H1 (cell line): Measurements from ENCODE around the gene MSN. TPM values are rescaled to one million over a fixed set of nuclear protein-coding genes. Genes with fewer than 3 reads are reported as not detected.
"Not testable (repeated sequence)": the region's sequence is repeated elsewhere in the genome, so short reads cannot be mapped to it uniquely, and the experiment has no call there.

Experiments used
- CTCF ChIA-PET: fragments of 300-600 bp; sonication (Branson Sonifier 250); formaldehyde crosslinking; loops from one replicate; lab custom pipeline; 2021; ENCODE audit not compliant: partially characterized antibody; lab: Charles Lee
- POLR2A ChIA-PET: fragments of 300-600 bp; sonication (Branson Sonifier 250); formaldehyde crosslinking; loops from one replicate; lab custom pipeline; 2021; ENCODE audit warnings: inconsistent platforms; ENCODE audit not compliant: partially characterized antibody; lab: Charles Lee
- DNase-seq, 2 experiments: peaks; one replicate each; pipeline versions ENCODE4 v3.0.0 to v3.0.0-alpha.2; 2010 to 2022; ENCODE audit warnings: low spot score in 2 of 2, low read depth in 1 of 2, mixed read lengths in 1 of 2
- FAIRE-seq: peaks from 2 replicates; lab custom pipeline; 2011; peaks lifted over from hg19 to GRCh38; lab: Jason Lieb, UNC
- H2AFZ ChIP-seq: 2 replicates; pipeline ENCODE4 v1.8.1; 2012; ENCODE audit warnings: low read length, inconsistent platforms
- H2AK5ac ChIP-seq: 2 replicates; pipeline ENCODE4 v1.6.1; 2013; ENCODE audit warnings: low read depth, low read length
- H2BK120ac ChIP-seq: replicated peaks from 2 replicates; pipeline ENCODE3; 2013; ENCODE audit warnings: low read depth, low read length, inconsistent platforms
- H2BK12ac ChIP-seq: 2 replicates; pipeline ENCODE4 v1.6.1; 2013; ENCODE audit warnings: low read depth, low read length
- H2BK15ac ChIP-seq: 2 replicates; pipeline ENCODE4 v1.6.1; 2013; ENCODE audit warnings: low read length
- H2BK20ac ChIP-seq: 2 replicates; pipeline ENCODE4 v1.6.1; 2013; ENCODE audit warnings: low read length
- H2BK5ac ChIP-seq: 2 replicates; pipeline ENCODE4 v1.6.1; 2013; ENCODE audit warnings: low read depth, low read length
- H3K14ac ChIP-seq: 2 replicates; pipeline ENCODE4 v1.6.1; 2013; ENCODE audit warnings: inconsistent platforms; ENCODE audit not compliant: insufficient read length
- H3K18ac ChIP-seq: 2 replicates; pipeline ENCODE4 v1.6.1; 2013; ENCODE audit warnings: low read length; ENCODE audit errors: extremely low read depth
- H3K23ac ChIP-seq: 2 replicates; pipeline ENCODE4 v1.6.1; 2013; ENCODE audit warnings: inconsistent platforms; ENCODE audit not compliant: insufficient read length
- H3K23me2 ChIP-seq: 2 replicates; pipeline ENCODE4 v1.6.1; 2013; ENCODE audit warnings: low read depth, low read length
- H3K27ac ChIP-seq: 2 replicates; pipeline ENCODE4 v1.6.1; 2011; ENCODE audit warnings: low read depth, low read length, inconsistent platforms
- H3K27me3 ChIP-seq, 4 experiments: replicated peaks in 1 of 4; 1 replicate in 1 of 4; 2 replicates in 3 of 4; pipeline versions ENCODE4 v1.6.1 to v1.8.1; 2011 to 2013; ENCODE audit warnings: low read length in 3 of 4, mild to moderate bottlenecking in 3 of 4, inconsistent platforms in 2 of 4, mixed read lengths in 2 of 4, moderate library complexity in 1 of 4; ENCODE audit not compliant: control insufficient read depth in 3 of 4, insufficient read depth in 3 of 4; ENCODE audit errors: extremely low read depth in 1 of 4
- H3K36me3 ChIP-seq, 4 experiments: 2 replicates each; pipeline versions ENCODE4 v1.6.1 to v1.8.1; 2011 to 2013; ENCODE audit warnings: mild to moderate bottlenecking in 4 of 4, low read length in 3 of 4, moderate library complexity in 2 of 4, control low read depth in 1 of 4, inconsistent platforms in 1 of 4; ENCODE audit not compliant: insufficient read depth in 4 of 4, control insufficient read depth in 2 of 4
- H3K4ac ChIP-seq: replicated peaks from 2 replicates; pipeline ENCODE3; 2013; ENCODE audit warnings: low read length, low read depth, mixed read lengths, inconsistent platforms; ENCODE audit not compliant: insufficient read length
- H3K4me1 ChIP-seq, 4 experiments: replicated peaks in 1 of 4; 1 replicate in 1 of 4; 2 replicates in 3 of 4; pipeline versions ENCODE4 v1.6.1 to v1.8.1; 2011 to 2013; ENCODE audit warnings: low read length in 3 of 4, inconsistent platforms in 2 of 4, mixed read lengths in 1 of 4; ENCODE audit not compliant: insufficient read depth in 4 of 4, control insufficient read depth in 3 of 4
- H3K4me2 ChIP-seq, 2 experiments: 2 replicates each; pipeline versions ENCODE4 v1.6.1 to v1.8.1; 2011 to 2013; ENCODE audit warnings: low read depth in 2 of 2, low read length in 2 of 2, control low read depth in 1 of 2, inconsistent platforms in 1 of 2, mild to moderate bottlenecking in 1 of 2; ENCODE audit not compliant: insufficient read depth in 1 of 2
- H3K4me3 ChIP-seq, 4 experiments: fragments of 200-600, 300-600 bp in 1 of 4; sonication (generic), shearing (Covaris generic), sonication (Bioruptor Twin) in 1 of 4; 2 replicates each; pipeline versions ENCODE4 v1.5.1 to v1.8.1; 2011 to 2016; ENCODE audit warnings: low read length in 4 of 4, low read depth in 3 of 4, control low read depth in 2 of 4, inconsistent platforms in 2 of 4, mild to moderate bottlenecking in 2 of 4, mixed read lengths in 1 of 4, moderate library complexity in 1 of 4; ENCODE audit not compliant: insufficient read depth in 2 of 4; ENCODE audit errors: extremely low read depth in 1 of 4
- H3K56ac ChIP-seq: replicated peaks from 2 replicates; pipeline ENCODE3; 2013; ENCODE audit warnings: low read depth, mild to moderate bottlenecking, mixed read lengths, low read length, inconsistent platforms; ENCODE audit not compliant: insufficient read length
- H3K79me1 ChIP-seq: 2 replicates; pipeline ENCODE4 v1.6.1; 2013; ENCODE audit warnings: low read depth, low read length, control low read depth
- H3K79me2 ChIP-seq, 2 experiments: 2 replicates each; pipeline versions ENCODE4 v1.6.1 to v1.8.1; 2012 to 2013; ENCODE audit warnings: low read length in 2 of 2, mild to moderate bottlenecking in 2 of 2, inconsistent platforms in 1 of 2; ENCODE audit not compliant: insufficient read depth in 2 of 2, control insufficient read depth in 1 of 2
- H3K9ac ChIP-seq, 4 experiments: replicated peaks in 1 of 4; 1 replicate in 1 of 4; 2 replicates in 3 of 4; pipeline versions ENCODE4 v1.6.1 to v1.8.1; 2011 to 2013; ENCODE audit warnings: low read depth in 3 of 4, low read length in 3 of 4, control low read depth in 2 of 4, mild to moderate bottlenecking in 2 of 4, moderate library complexity in 2 of 4, inconsistent platforms in 1 of 4; ENCODE audit errors: extremely low read depth in 1 of 4
- H3K9me3 ChIP-seq, 2 experiments: 2 replicates each; pipeline versions ENCODE4 v1.6.1 to v1.8.1; 2012 to 2013; ENCODE audit warnings: mild to moderate bottlenecking in 2 of 2, moderate library complexity in 2 of 2, control low read depth in 1 of 2, inconsistent platforms in 1 of 2, low read depth in 1 of 2, low read length in 1 of 2, mixed read lengths in 1 of 2; ENCODE audit not compliant: insufficient read depth in 2 of 2
- H4K20me1 ChIP-seq, 2 experiments: replicated peaks in 1 of 2; 2 replicates each; pipeline versions ENCODE3 to v1.8.1; 2011 to 2013; ENCODE audit warnings: inconsistent platforms in 2 of 2, low read length in 2 of 2, mild to moderate bottlenecking in 1 of 2; ENCODE audit not compliant: insufficient read depth in 2 of 2, control insufficient read depth in 1 of 2
- H4K5ac ChIP-seq: 2 replicates; pipeline ENCODE4 v1.6.1; 2013; ENCODE audit warnings: low read length, low read depth, mixed read lengths, inconsistent platforms; ENCODE audit not compliant: insufficient read length
- H4K8ac ChIP-seq: 2 replicates; pipeline ENCODE4 v1.8.0; 2013; ENCODE audit warnings: mild to moderate bottlenecking, moderate library complexity, low read length, inconsistent platforms; ENCODE audit not compliant: insufficient read depth; ENCODE audit errors: extremely low read depth
- H4K91ac ChIP-seq: replicated peaks from 2 replicates; pipeline ENCODE3; 2013; ENCODE audit warnings: low read length, mixed read lengths, inconsistent platforms; ENCODE audit not compliant: insufficient read length
- WGBS, 2 experiments: shearing (Covaris generic) in 1 of 2; methylation state at CpG; one replicate each; pipeline versions ENCODE4 v1.1.6 to v1.1.7; 2013 to 2015; ENCODE audit warnings: low lambda C conversion rate in 2 of 2, mixed read lengths in 2 of 2, inconsistent platforms in 1 of 2, low coverage in 1 of 2, missing lambda C conversion rate in 1 of 2; ENCODE audit not compliant: insufficient replicate concordance in 2 of 2, insufficient coverage in 1 of 2, insufficient read length in 1 of 2; ENCODE audit errors: extremely low coverage in 1 of 2, missing lambda C conversion rate in 1 of 2; 5-methylcytosine and 5-hydroxymethylcytosine counted together
- polyA plus RNA-seq, 7 experiments: library from polyadenylated mRNA; depleted of rRNA in 3 of 7; stranded (reverse) in 5 of 7; unstranded in 2 of 7; fragments of >200 nt in 5 of 7; fragments of 200-250 nt in 2 of 7; gene quantifications; 1 replicate in 5 of 7; 2 replicates in 1 of 7; 4 replicates in 1 of 7; pipeline versions ENCODE4 v1.2.1 to v1.2.3, GENCODE V29; 2011 to 2013; ENCODE audit warnings: missing spikeins in 2 of 7, mixed read lengths in 2 of 7
- total RNA-seq: library from RNA; stranded (reverse); fragmentation: NEBNext Ultra II Directional; extraction: Animal tissue kit (Norgen Biotek cat#: 25700); gene quantifications from 2 replicates; pipeline ENCODE4 v1.2.1, GENCODE V29; 2021

The MSN gene
- total and polyA plus RNA-seq, 2 of the 8 experiments (the other 6 are each of a cell fraction or from before 2014, with no cell fraction given): 112 to 133 TPM

- H3K27me3 ChIP-seq, H3K18ac ChIP-seq, H3K4me1 ChIP-seq, H4K5ac ChIP-seq, POLR2A ChIA-PET, H2BK12ac ChIP-seq, H4K91ac ChIP-seq, H2BK20ac ChIP-seq, H3K4ac ChIP-seq, H3K36me3 ChIP-seq, H3K27ac ChIP-seq, H3K23me2 ChIP-seq, H2AFZ ChIP-seq, H3K79me2 ChIP-seq, H3K9me3 ChIP-seq, DNase-seq, H4K20me1 ChIP-seq, H3K4me3 ChIP-seq, H3K23ac ChIP-seq, H3K4me2 ChIP-seq, H2BK5ac ChIP-seq, H4K8ac ChIP-seq, H3K9ac ChIP-seq, H3K56ac ChIP-seq, H3K14ac ChIP-seq, FAIRE-seq, H2BK15ac ChIP-seq, H2AK5ac ChIP-seq, H3K79me1 ChIP-seq, H2BK120ac ChIP-seq: not testable (repeated sequence)
- WGBS, 2 experiments: 85% methylated on average over 2 of the region's 4 CpGs; no CpG with 5 or more reads in 1 of the 2 experiments
- CTCF ChIA-PET: interaction anchor here (0.6 kb wide), 1 partner anchor 1438 kb away, joined by 3 read pairs; no protein-coding TSS in a partner anchor
Measured at GRCh38 chrX:65636261-65636660, 31.2 kb upstream of the MSN start.
